Measurements from ENCODE around the gene SMARCA2.

Gene SMARCA2

DNA sequence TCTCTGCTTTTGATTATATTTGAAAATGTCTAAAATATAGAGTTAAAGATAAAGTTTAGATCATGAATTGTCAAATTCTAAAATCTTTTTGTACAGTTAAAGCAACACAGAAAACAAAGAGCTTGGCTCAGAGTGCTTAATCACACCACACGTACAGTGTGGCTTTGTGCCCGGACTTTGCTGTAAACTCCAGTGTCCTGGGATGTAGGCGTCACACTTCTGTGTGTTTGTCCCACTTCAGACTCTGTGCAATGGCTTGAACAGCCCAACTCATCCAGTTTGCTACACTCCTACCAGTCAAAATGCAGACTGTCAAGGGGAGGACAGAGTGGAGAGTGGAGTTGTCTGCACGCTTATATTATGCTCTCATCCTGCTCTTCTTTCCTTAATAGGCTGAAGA lies 45.3 kb downstream of the SMARCA2 start:
- TF ChIP-seq, protein P1, sequence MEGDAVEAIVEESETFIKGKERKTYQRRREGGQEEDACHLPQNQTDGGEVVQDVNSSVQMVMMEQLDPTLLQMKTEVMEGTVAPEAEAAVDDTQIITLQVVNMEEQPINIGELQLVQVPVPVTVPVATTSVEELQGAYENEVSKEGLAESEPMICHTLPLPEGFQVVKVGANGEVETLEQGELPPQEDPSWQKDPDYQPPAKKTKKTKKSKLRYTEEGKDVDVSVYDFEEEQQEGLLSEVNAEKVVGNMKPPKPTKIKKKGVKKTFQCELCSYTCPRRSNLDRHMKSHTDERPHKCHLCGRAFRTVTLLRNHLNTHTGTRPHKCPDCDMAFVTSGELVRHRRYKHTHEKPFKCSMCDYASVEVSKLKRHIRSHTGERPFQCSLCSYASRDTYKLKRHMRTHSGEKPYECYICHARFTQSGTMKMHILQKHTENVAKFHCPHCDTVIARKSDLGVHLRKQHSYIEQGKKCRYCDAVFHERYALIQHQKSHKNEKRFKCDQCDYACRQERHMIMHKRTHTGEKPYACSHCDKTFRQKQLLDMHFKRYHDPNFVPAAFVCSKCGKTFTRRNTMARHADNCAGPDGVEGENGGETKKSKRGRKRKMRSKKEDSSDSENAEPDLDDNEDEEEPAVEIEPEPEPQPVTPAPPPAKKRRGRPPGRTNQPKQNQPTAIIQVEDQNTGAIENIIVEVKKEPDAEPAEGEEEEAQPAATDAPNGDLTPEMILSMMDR (conservative IDR thresholded peaks at IDR 0.05; ENCODE audit: low read depth, low read length) = no peak
- no peak for DNase-seq (ENCODE audit: low read depth)
- no peak overlapping the region for H3K4me3 ChIP-seq (ENCODE audit: low read depth, low read length)

- H3K4me3 ChIP-seq (ENCODE audit: low read depth, low read length) = no peak overlapping the region
- no peak for DNase-seq (ENCODE audit: low read depth)
- TF ChIP-seq, protein P1 (conservative IDR thresholded peaks at IDR 0.05; ENCODE audit: low read depth, low read length) = no peak
Measured at GRCh38 chr9:2065704-2066103, 50.6 kb downstream of the SMARCA2 start.

GRCh38 chr9:2066312-2067273 lies 51.4 kb downstream of the SMARCA2 start:
- H3K4me3 ChIP-seq (ENCODE audit: low read depth, low read length) = no peak overlapping the region
- TF ChIP-seq, protein P1 (conservative IDR thresholded peaks at IDR 0.05; ENCODE audit: low read depth, low read length) = peak; percentile 39
- DNase-seq (ENCODE audit: low read depth) = peak; percentile 79

DNA sequence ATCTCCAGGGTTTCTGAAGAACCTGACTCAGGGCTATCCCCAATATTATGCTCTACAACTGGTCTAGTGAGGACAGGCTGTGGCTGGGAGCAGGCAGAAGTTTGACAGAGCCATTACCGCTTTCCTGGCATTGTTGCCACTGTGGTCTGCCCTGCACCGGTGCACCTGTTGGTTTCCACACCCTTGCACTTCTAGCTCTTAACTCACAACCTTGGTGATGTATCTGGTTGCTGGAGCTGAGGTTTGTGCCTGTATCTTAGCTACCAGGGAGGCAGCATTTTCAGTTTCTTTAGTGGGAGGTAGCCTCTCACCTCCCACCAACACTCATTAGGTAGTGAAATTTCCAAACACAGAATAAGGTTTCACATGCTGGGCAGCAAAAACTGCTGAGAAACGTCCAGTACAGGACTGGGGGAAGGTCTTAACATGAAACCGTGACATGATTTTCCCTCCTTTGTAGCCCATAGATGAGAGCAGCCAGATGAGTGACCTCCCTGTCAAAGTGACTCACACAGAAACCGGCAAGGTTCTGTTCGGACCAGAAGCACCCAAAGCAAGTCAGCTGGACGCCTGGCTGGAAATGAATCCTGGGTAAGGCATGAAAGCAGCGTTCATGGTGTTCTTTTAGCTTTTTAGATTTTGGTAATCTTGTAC lies 57.7 kb downstream of the SMARCA2 start:
- no peak for DNase-seq (ENCODE audit: low read depth)
- TF ChIP-seq, protein P1 (conservative IDR thresholded peaks at IDR 0.05; ENCODE audit: low read depth, low read length) = no peak
- H3K4me3 ChIP-seq (ENCODE audit: low read depth, low read length) = no peak overlapping the region

DNA sequence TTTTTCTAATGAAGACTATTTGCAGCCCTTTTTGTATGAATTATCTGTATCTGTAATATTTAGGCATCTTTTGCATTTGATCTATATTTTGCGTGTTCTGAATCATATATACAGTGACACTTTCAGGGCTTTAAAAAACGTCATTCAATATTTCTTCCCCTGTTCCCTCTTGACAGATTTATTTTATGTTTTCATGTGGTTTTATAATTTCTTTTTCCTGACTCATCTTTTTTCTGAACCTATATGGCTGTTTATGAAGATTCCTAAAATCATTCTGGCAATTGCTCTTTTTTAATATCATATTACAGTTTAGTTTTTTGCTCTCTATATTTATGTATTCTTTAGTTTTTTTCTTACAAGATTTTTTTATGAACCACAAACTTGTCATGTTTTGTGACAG lies 67.6 kb downstream of the SMARCA2 start:
- H3K4me3 ChIP-seq (ENCODE audit: low read depth, low read length) = no peak overlapping the region
- TF ChIP-seq, protein P1 (conservative IDR thresholded peaks at IDR 0.05; ENCODE audit: low read depth, low read length) = no peak
- DNase-seq (ENCODE audit: low read depth) = no peak

DNA sequence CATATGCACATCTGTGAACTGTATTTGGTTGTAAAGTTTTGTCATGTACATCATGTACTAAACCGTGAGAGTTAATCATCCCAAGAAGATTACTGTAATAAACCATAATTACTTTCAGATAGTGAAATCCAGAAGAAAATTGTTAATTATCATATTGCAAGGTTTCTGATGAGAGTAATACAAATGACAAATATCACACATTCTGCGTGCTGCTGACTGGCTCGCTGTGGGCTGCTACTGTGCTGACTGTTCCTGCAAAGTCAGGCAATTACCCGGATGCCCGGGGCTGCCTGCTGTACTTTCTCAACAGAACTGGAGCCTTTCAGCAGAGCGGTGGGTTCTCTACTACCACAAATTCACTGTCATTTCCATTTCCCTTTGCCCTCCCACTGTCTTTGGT lies 68.3 kb downstream of the SMARCA2 start:
- no peak overlapping the region for H3K4me3 ChIP-seq (ENCODE audit: low read depth, low read length)
- no peak for DNase-seq (ENCODE audit: low read depth)
- TF ChIP-seq, protein P1 (conservative IDR thresholded peaks at IDR 0.05; ENCODE audit: low read depth, low read length) = no peak
